KMS-11 (cell line): ENCODE data around the gene AGAP3.

Experiments
- H2AFZ ChIP-seq: fragments of 200-600 bp; sonication (generic); 2 replicates; pipeline ENCODE4 v1.6.1; 2016; ENCODE audit warnings: antibody characterized with exemption, mixed run types, low read depth
- H3K27ac ChIP-seq: fragments of 200-600 bp; sonication (generic); 2 replicates; pipeline ENCODE4 v1.6.1; 2016; ENCODE audit warnings: mild to moderate bottlenecking, mixed run types
- H3K27me3 ChIP-seq: fragments of 200-600 bp; sonication (generic); 2 replicates; pipeline ENCODE4 v1.6.1; 2017; ENCODE audit warnings: mild to moderate bottlenecking, low read depth, mixed run types, moderate library complexity; ENCODE audit not compliant: insufficient read depth
- H3K36me3 ChIP-seq: fragments of 200-600 bp; sonication (generic); 2 replicates; pipeline ENCODE4 v1.6.1; 2017; ENCODE audit warnings: mild to moderate bottlenecking, mixed run types; ENCODE audit not compliant: insufficient read depth
- H3K4me1 ChIP-seq: fragments of 200-600 bp; sonication (generic); 2 replicates; pipeline ENCODE4 v1.6.1; 2016; ENCODE audit warnings: mild to moderate bottlenecking, low read depth, mixed run types; ENCODE audit not compliant: poor library complexity, severe bottlenecking
- H3K4me2 ChIP-seq: fragments of 200-600 bp; sonication (generic); 2 replicates; pipeline ENCODE4 v1.7.0; 2016; ENCODE audit warnings: mild to moderate bottlenecking, mixed run types
- H3K4me3 ChIP-seq: fragments of 200-600 bp; sonication (generic); IDR thresholded peaks from 2 replicates; pipeline ENCODE4 v1.6.1; 2017; ENCODE audit warnings: low read depth, low read length, mixed read lengths; ENCODE audit not compliant: insufficient read depth
- H3K79me2 ChIP-seq: fragments of 200-600 bp; sonication (generic); 2 replicates; pipeline ENCODE4 v1.6.1; 2016; ENCODE audit warnings: low read depth, mixed run types; ENCODE audit not compliant: insufficient read depth
- H3K9ac ChIP-seq: fragments of 200-600 bp; sonication (generic); 2 replicates; pipeline ENCODE4 v1.6.1; 2016; ENCODE audit warnings: mild to moderate bottlenecking, mixed run types
- H4K20me1 ChIP-seq: fragments of 200-600 bp; sonication (generic); 2 replicates; pipeline ENCODE4 v1.6.1; 2016; ENCODE audit warnings: mild to moderate bottlenecking, mixed run types; ENCODE audit not compliant: insufficient read depth
- CTCF ChIP-seq: fragments of 200-600 bp; sonication (generic); conservative IDR thresholded peaks from 2 replicates; pipeline ENCODE4 v1.6.1; 2017; ENCODE audit warnings: low read depth, mild to moderate bottlenecking, antibody characterized with exemption, low read length, moderate library complexity, mixed read lengths

Gene AGAP3

GRCh38 chr7:151192002-151192539, 105.8 kb downstream of the AGAP3 start:
- no peaks in the 10 kb centered on the region for H4K20me1 ChIP-seq
- no peaks in the 10 kb centered on the region for H3K79me2 ChIP-seq
- no peak overlapping the region for H2AFZ ChIP-seq
- no peak overlapping the region for H3K9ac ChIP-seq
- TF ChIP-seq CTCF, result no peak
- peaks cover 96% of the 10 kb centered on the region for H3K27me3 ChIP-seq
- no peak overlapping the region for H3K27ac ChIP-seq
- H3K4me1 ChIP-seq, result no peaks in the 10 kb centered on the region
- H3K4me2 ChIP-seq, result no peak overlapping the region
- no peak overlapping the region for H3K4me3 ChIP-seq
- no peaks in the 10 kb centered on the region for H3K36me3 ChIP-seq

- Histone ChIP-seq H3K27me3 (peaks cover 100% of the 10 kb centered on the region), H2AFZ (no peak overlapping the region), H4K20me1 (no peaks in the 10 kb centered on the region)
Observed at GRCh38 chr7:151193203-151193978, 107.1 kb downstream of the AGAP3 start.

More at GRCh38 chr7:151193203-151193978, 107.1 kb downstream of the AGAP3 start:
- Histone ChIP-seq H3K4me1 (no peaks in the 10 kb centered on the region), H3K9ac (no peak overlapping the region), H3K4me3 (no peak overlapping the region), H3K79me2 (no peaks in the 10 kb centered on the region), H3K36me3 (no peaks in the 10 kb centered on the region), H3K27ac (no peak overlapping the region), H3K4me2 (no peak overlapping the region)
- no peak for TF ChIP-seq CTCF
